ENCODE measurements around the gene COL26A1.

DNA sequence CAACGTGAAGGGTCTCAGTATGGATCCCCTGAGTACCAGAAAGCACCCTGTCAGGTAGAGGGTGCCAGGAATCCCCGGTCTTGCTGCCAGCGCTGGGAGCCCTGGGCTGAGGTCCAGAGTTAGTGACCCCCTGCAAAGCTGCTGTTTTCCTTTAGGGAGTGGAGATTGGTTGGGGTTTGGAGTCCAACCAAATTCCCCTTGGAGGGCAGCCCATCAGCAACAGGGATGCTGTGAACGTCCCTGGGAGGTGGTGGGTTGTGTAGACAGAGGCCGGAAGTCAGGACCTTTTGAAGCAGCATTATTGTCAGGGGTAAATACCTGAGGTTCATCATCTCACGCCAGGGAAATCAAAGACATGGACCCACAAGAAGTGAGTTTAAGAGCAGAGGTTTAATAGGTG, 104.2 kb downstream of the COL26A1 start:
- TF ChIP-seq POLR2AphosphoS5 (IDR thresholded peaks at IDR 0.05) (no peak), REST (IDR thresholded peaks at IDR 0.05; ENCODE audit: borderline replicate concordance) (no peak), RAD21 (conservative IDR thresholded peaks at IDR 0.05) (no peak), EZH2 (IDR thresholded peaks at IDR 0.05; ENCODE audit: borderline replicate concordance, insufficient read depth, low read length, poor library complexity, severe bottlenecking) (no peak), TAF1 (IDR thresholded peaks at IDR 0.05; ENCODE audit: low read depth) (no peak), EP300 (conservative IDR thresholded peaks at IDR 0.05; ENCODE audit: poor library complexity, severe bottlenecking) (no peak), SMC3 (conservative IDR thresholded peaks at IDR 0.05; ENCODE audit: poor library complexity) (no peak)
- TF ChIP-seq, protein P1, sequence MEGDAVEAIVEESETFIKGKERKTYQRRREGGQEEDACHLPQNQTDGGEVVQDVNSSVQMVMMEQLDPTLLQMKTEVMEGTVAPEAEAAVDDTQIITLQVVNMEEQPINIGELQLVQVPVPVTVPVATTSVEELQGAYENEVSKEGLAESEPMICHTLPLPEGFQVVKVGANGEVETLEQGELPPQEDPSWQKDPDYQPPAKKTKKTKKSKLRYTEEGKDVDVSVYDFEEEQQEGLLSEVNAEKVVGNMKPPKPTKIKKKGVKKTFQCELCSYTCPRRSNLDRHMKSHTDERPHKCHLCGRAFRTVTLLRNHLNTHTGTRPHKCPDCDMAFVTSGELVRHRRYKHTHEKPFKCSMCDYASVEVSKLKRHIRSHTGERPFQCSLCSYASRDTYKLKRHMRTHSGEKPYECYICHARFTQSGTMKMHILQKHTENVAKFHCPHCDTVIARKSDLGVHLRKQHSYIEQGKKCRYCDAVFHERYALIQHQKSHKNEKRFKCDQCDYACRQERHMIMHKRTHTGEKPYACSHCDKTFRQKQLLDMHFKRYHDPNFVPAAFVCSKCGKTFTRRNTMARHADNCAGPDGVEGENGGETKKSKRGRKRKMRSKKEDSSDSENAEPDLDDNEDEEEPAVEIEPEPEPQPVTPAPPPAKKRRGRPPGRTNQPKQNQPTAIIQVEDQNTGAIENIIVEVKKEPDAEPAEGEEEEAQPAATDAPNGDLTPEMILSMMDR (IDR thresholded peaks at IDR 0.05; ENCODE audit: poor library complexity, severe bottlenecking) = no peak

Measured in neural cell (in vitro differentiated cells).